ENCODE results near the gene RIMBP2. TPM values are rescaled to one million over a fixed set of nuclear protein-coding genes. Genes with fewer than 3 reads are reported as not detected.

RIMBP2 gene
- polyA plus RNA-seq, 1 donor from 2014 or later, result 14.6 TPM

DNA sequence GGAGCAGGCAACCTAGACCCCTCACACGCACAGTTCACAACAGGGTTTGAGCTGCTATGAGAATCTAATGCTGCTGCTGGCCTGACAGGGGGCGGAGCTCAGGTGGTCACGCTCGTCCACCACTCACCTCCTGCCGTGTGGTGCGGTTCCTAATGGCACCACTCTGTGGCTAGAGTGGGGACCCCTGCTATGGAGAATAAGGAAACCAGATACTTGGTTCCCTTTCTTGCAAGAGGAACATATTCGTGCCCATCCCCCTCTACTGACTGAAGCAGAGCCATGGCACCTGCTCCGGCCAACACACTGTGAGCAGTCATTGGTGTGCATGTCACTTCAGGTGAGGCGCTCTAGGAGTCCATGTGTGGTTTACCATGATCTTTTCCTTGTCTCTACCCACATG lies 30.4 kb upstream of the RIMBP2 start:
- no peaks in the 10 kb centered on the region for H3K79me2 ChIP-seq (replicated peaks; ENCODE audit: insufficient read depth, low read length)
- no peaks in the 10 kb centered on the region for H3K27me3 ChIP-seq (ENCODE audit: insufficient read depth, low read depth, low read length)
- no peak overlapping the region for H2AFZ ChIP-seq (ENCODE audit: low read depth, low read length)
- H3K9me2 ChIP-seq (ENCODE audit: insufficient read depth, low read length), result no peaks in the 10 kb centered on the region
- no peaks in the 10 kb centered on the region for H4K20me1 ChIP-seq (ENCODE audit: insufficient read depth)
- H3K9me3 ChIP-seq (ENCODE audit: low read length), result peaks cover 3% of the 10 kb centered on the region
- H3K36me3 ChIP-seq (ENCODE audit: insufficient read depth, low read length), result no peaks in the 10 kb centered on the region
- no peak overlapping the region for H3K4me2 ChIP-seq (ENCODE audit: low read length)
- no peak overlapping the region for H3K27ac ChIP-seq (ENCODE audit: low read length)
- H3K4me3 ChIP-seq (ENCODE audit: low read length), result no peak overlapping the region
- no peak overlapping the region for H3K9ac ChIP-seq (ENCODE audit: low read length)
- H3F3A ChIP-seq (ENCODE audit: insufficient read depth, low read length, poor library complexity, severe bottlenecking), result no peaks in the 10 kb centered on the region
- TF ChIP-seq POLR2AphosphoS5 (IDR thresholded peaks at IDR 0.05) (no peak), MXI1 (conservative IDR thresholded peaks at IDR 0.05; ENCODE audit: poor library complexity, severe bottlenecking) (no peak), REST (IDR thresholded peaks at IDR 0.05; ENCODE audit: borderline replicate concordance) (no peak)

- Histone ChIP-seq H3F3A (ENCODE audit: insufficient read depth, low read length, poor library complexity, severe bottlenecking) (no peaks in the 10 kb centered on the region), H3K4me2 (ENCODE audit: low read length) (no peak overlapping the region), H3K4me3 (ENCODE audit: low read length) (no peak overlapping the region), H3K27ac (ENCODE audit: low read length) (no peak overlapping the region), H2AFZ (ENCODE audit: low read depth, low read length) (no peak overlapping the region), H3K9me3 (ENCODE audit: low read length) (peaks cover 3% of the 10 kb centered on the region), H3K27me3 (ENCODE audit: insufficient read depth, low read depth, low read length) (no peaks in the 10 kb centered on the region), H3K79me2 (replicated peaks; ENCODE audit: insufficient read depth, low read length) (no peaks in the 10 kb centered on the region), H3K9me2 (ENCODE audit: insufficient read depth, low read length) (no peaks in the 10 kb centered on the region), H3K36me3 (ENCODE audit: insufficient read depth, low read length) (no peaks in the 10 kb centered on the region), H4K20me1 (ENCODE audit: insufficient read depth) (no peaks in the 10 kb centered on the region), H3K9ac (ENCODE audit: low read length) (no peak overlapping the region)
- no peak for TF ChIP-seq SMC3 (conservative IDR thresholded peaks at IDR 0.05; ENCODE audit: poor library complexity)
- TF ChIP-seq RAD21 (conservative IDR thresholded peaks at IDR 0.05), result no peak
- TF ChIP-seq TAF1 (IDR thresholded peaks at IDR 0.05; ENCODE audit: low read depth), result no peak
- TF ChIP-seq EP300 (conservative IDR thresholded peaks at IDR 0.05; ENCODE audit: poor library complexity, severe bottlenecking), result no peak
- no peak for TF ChIP-seq MXI1 (conservative IDR thresholded peaks at IDR 0.05; ENCODE audit: poor library complexity, severe bottlenecking)
Measured at GRCh38 chr12:130745921-130746320, 29.8 kb upstream of the RIMBP2 start.

DNA sequence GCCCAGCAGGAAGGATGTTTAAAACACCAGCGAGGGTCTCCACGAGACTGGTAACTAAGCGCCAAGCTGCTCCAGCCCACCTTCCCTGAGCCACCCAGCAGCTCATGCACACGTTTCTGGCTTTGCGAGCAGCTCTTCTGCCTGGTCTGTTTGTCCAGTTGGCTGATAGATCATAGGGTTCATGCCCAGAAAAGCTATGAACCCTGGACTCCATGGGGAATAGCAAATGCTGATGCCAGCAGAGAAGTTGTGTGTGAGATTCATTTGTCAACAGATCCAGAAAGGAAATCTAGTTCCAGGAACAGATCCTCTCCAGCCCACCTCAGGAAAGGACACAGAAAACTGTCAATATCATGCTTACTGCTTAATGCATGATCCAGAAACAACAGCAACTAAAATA lies 28.2 kb upstream of the RIMBP2 start:
- H3K4me2 ChIP-seq (ENCODE audit: low read length), result no peak overlapping the region
- H3K9me3 ChIP-seq (ENCODE audit: low read length), result peaks cover 3% of the 10 kb centered on the region
- H3K79me2 ChIP-seq (replicated peaks; ENCODE audit: insufficient read depth, low read length), result no peaks in the 10 kb centered on the region
- no peak overlapping the region for H3K9ac ChIP-seq (ENCODE audit: low read length)
- no peak overlapping the region for H2AFZ ChIP-seq (ENCODE audit: low read depth, low read length)
- H3K4me3 ChIP-seq (ENCODE audit: low read length), result no peak overlapping the region
- no peaks in the 10 kb centered on the region for H4K20me1 ChIP-seq (ENCODE audit: insufficient read depth)
- H3K27me3 ChIP-seq (ENCODE audit: insufficient read depth, low read depth, low read length), result no peaks in the 10 kb centered on the region
- no peaks in the 10 kb centered on the region for H3K36me3 ChIP-seq (ENCODE audit: insufficient read depth, low read length)
- H3F3A ChIP-seq (ENCODE audit: insufficient read depth, low read length, poor library complexity, severe bottlenecking), result no peaks in the 10 kb centered on the region
- no peak overlapping the region for H3K27ac ChIP-seq (ENCODE audit: low read length)
- H3K9me2 ChIP-seq (ENCODE audit: insufficient read depth, low read length), result no peaks in the 10 kb centered on the region
- TF ChIP-seq TAF1 (IDR thresholded peaks at IDR 0.05; ENCODE audit: low read depth) (no peak), REST (IDR thresholded peaks at IDR 0.05; ENCODE audit: borderline replicate concordance) (no peak), MXI1 (conservative IDR thresholded peaks at IDR 0.05; ENCODE audit: poor library complexity, severe bottlenecking) (no peak), POLR2AphosphoS5 (IDR thresholded peaks at IDR 0.05) (no peak), SMC3 (conservative IDR thresholded peaks at IDR 0.05; ENCODE audit: poor library complexity) (no peak), EZH2 (IDR thresholded peaks at IDR 0.05; ENCODE audit: borderline replicate concordance, insufficient read depth, low read length, poor library complexity, severe bottlenecking) (no peak), RAD21 (conservative IDR thresholded peaks at IDR 0.05) (no peak), EP300 (conservative IDR thresholded peaks at IDR 0.05; ENCODE audit: poor library complexity, severe bottlenecking) (no peak)
- TF ChIP-seq, protein P1, sequence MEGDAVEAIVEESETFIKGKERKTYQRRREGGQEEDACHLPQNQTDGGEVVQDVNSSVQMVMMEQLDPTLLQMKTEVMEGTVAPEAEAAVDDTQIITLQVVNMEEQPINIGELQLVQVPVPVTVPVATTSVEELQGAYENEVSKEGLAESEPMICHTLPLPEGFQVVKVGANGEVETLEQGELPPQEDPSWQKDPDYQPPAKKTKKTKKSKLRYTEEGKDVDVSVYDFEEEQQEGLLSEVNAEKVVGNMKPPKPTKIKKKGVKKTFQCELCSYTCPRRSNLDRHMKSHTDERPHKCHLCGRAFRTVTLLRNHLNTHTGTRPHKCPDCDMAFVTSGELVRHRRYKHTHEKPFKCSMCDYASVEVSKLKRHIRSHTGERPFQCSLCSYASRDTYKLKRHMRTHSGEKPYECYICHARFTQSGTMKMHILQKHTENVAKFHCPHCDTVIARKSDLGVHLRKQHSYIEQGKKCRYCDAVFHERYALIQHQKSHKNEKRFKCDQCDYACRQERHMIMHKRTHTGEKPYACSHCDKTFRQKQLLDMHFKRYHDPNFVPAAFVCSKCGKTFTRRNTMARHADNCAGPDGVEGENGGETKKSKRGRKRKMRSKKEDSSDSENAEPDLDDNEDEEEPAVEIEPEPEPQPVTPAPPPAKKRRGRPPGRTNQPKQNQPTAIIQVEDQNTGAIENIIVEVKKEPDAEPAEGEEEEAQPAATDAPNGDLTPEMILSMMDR (IDR thresholded peaks at IDR 0.05; ENCODE audit: poor library complexity, severe bottlenecking), result no peak

Data from neural cell (in vitro differentiated cells).